Neural cell (in vitro differentiated cells): ENCODE data around the gene PIP.

ENCODE experiments used
- CTCF ChIP-seq: fragments of 450-650 bp; IDR thresholded peaks from 2 replicates; pipeline ENCODE4 v1.5.1; 2014; ENCODE audit warnings: antibody characterized with exemption, mild to moderate bottlenecking, moderate library complexity; ENCODE audit not compliant: poor library complexity, severe bottlenecking
- EP300 ChIP-seq: fragments of 450-650 bp; conservative IDR thresholded peaks from 2 replicates; pipeline ENCODE4 v1.6.1; 2014; ENCODE audit warnings: antibody characterized with exemption, mild to moderate bottlenecking, moderate library complexity; ENCODE audit not compliant: poor library complexity, severe bottlenecking
- POLR2AphosphoS5 ChIP-seq: IDR thresholded peaks from 2 replicates; pipeline ENCODE4 v1.6.1; 2012
- RAD21 ChIP-seq: fragments of 450-650 bp; conservative IDR thresholded peaks from 2 replicates; pipeline ENCODE4 v1.6.1; 2014; ENCODE audit warnings: antibody characterized with exemption, mild to moderate bottlenecking, moderate library complexity
- TAF1 ChIP-seq: IDR thresholded peaks from 2 replicates; pipeline ENCODE4 v1.6.1; 2012; ENCODE audit warnings: low read depth

DNA sequence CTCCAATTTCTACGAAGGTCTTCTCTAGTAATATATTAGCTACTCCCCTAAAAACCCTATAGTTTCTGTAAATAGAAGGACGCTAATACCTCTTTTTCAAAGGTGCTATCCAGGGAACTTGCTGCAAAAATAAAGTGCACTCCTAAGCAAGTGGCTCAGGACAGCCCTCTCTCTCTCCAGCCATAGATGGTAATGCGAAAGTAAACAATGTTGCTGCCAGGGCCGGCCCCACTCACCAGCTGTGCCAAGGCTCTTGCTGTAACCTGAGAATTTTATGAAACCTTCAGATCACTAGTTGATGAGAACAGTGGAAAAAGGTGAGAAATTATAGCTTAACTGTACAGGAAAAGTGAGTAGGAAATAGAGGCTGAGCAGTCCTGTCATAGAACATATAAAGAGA, 40.5 kb downstream of the PIP start:
- no peak for TF ChIP-seq EP300
- TF ChIP-seq RAD21: no peak
- no peak for TF ChIP-seq CTCF
- TF ChIP-seq TAF1: no peak
- no peak for TF ChIP-seq POLR2AphosphoS5
